DND-41 (cell line): ENCODE measurements around the gene XCL1.

Experiments
- ATAC-seq: fragments of 200-7000 bp; cut with Tn5 transposase; 3 replicates; pipeline ENCODE4 v1.9.1; 2021; ENCODE audit warnings: low read depth; ENCODE audit not compliant: insufficient read depth
- DNase-seq: peaks from one replicate; pipeline ENCODE4 v3.0.0-alpha.2; 2020
- H2AFZ ChIP-seq: 2 replicates; pipeline ENCODE4 v1.6.0; 2012; ENCODE audit warnings: low read depth, low read length
- H3K27ac ChIP-seq: 2 replicates; pipeline ENCODE4 v1.5.1; 2012; ENCODE audit warnings: low read length, inconsistent platforms
- H3K27me3 ChIP-seq: fragments of 200-600 bp; sonication (generic); 2 replicates; pipeline ENCODE4 v1.6.0; 2012; ENCODE audit warnings: low read length, mild to moderate bottlenecking, inconsistent platforms; ENCODE audit not compliant: insufficient read depth, poor library complexity
- H3K36me3 ChIP-seq: 2 replicates; pipeline ENCODE4 v1.5.1; 2012; ENCODE audit warnings: low read length, inconsistent platforms; ENCODE audit not compliant: insufficient read depth
- H3K4me1 ChIP-seq: 2 replicates; pipeline ENCODE4 v1.5.1; 2012; ENCODE audit warnings: mild to moderate bottlenecking, low read length; ENCODE audit not compliant: insufficient read depth
- H3K4me2 ChIP-seq: 2 replicates; pipeline ENCODE4 v1.6.0; 2012; ENCODE audit warnings: mild to moderate bottlenecking, moderate library complexity, low read length, inconsistent platforms; ENCODE audit not compliant: insufficient read depth
- H3K4me3 ChIP-seq, 2 experiments: fragments of 200-600 bp in 1 of 2; shearing (Covaris generic) in 1 of 2; 2 replicates each; pipeline ENCODE4 v1.5.1; 2012 to 2016; ENCODE audit warnings: inconsistent platforms in 2 of 2, low read length in 2 of 2, mild to moderate bottlenecking in 2 of 2, low read depth in 1 of 2, moderate library complexity in 1 of 2
- H3K79me2 ChIP-seq: 2 replicates; pipeline ENCODE4 v1.6.0; 2012; ENCODE audit warnings: low read length, inconsistent platforms; ENCODE audit not compliant: insufficient read depth
- H3K9ac ChIP-seq: 2 replicates; pipeline ENCODE4 v1.6.0; 2012; ENCODE audit warnings: low read depth, mild to moderate bottlenecking, inconsistent platforms, low read length, moderate library complexity
- H3K9me3 ChIP-seq: 2 replicates; pipeline ENCODE4 v1.5.1; 2012; ENCODE audit warnings: low read length, moderate library complexity, mild to moderate bottlenecking, inconsistent platforms; ENCODE audit not compliant: insufficient read depth, severe bottlenecking
- H4K20me1 ChIP-seq: 2 replicates; pipeline ENCODE4 v1.6.0; 2012; ENCODE audit warnings: low read length; ENCODE audit not compliant: insufficient read depth
- CTCF ChIP-seq: IDR thresholded peaks from 2 replicates; pipeline ENCODE4 v1.5.1; 2012; ENCODE audit warnings: borderline replicate concordance, low read length, moderate library complexity, mild to moderate bottlenecking; ENCODE audit not compliant: poor library complexity, severe bottlenecking; ENCODE audit errors: extremely low read depth
- EZH2 ChIP-seq: IDR thresholded peaks from 3 replicates; pipeline ENCODE4 v1.6.1; 2012; ENCODE audit warnings: borderline replicate concordance, low read depth, mild to moderate bottlenecking, moderate library complexity, low read length, inconsistent platforms; ENCODE audit not compliant: severe bottlenecking

Gene XCL1

GRCh38 chr1:168554603-168555483, 21.6 kb upstream of the XCL1 start:
- no peaks in the 10 kb centered on the region for H4K20me1 ChIP-seq
- H3K4me1 ChIP-seq, result 0 out of 2 replicates have a peak, but pooled peaks cover 2% of the 10 kb centered on the region
- no peaks in the 10 kb centered on the region for H3K27me3 ChIP-seq
- no peak overlapping the region for H3K27ac ChIP-seq
- no peak overlapping the region for H3K9ac ChIP-seq
- ATAC-seq, result no peak
- H3K79me2 ChIP-seq, result no peaks in the 10 kb centered on the region
- TF ChIP-seq CTCF (no peak), EZH2 (no peak)
- no peaks in the 10 kb centered on the region for H3K36me3 ChIP-seq
- 0 out of 2 replicates have a peak overlapping the region, but pooled peaks have one; percentile 21 for H2AFZ ChIP-seq
- no peak for DNase-seq
- H3K4me2 ChIP-seq, result no peak overlapping the region
- H3K9me3 ChIP-seq, result no peaks in the 10 kb centered on the region
- no peak overlapping the region for H3K4me3 ChIP-seq

GRCh38 chr1:168555508-168556046, 20.8 kb upstream of the XCL1 start:
- Histone ChIP-seq H3K36me3 (no peaks in the 10 kb centered on the region), H4K20me1 (no peaks in the 10 kb centered on the region), H3K4me2 (no peak overlapping the region), H3K9ac (no peak overlapping the region), H3K9me3 (no peaks in the 10 kb centered on the region), H3K4me3 (no peak overlapping the region), H3K27me3 (no peaks in the 10 kb centered on the region), H3K27ac (no peak overlapping the region), H3K4me1 (0 out of 2 replicates have a peak, but pooled peaks cover 2% of the 10 kb centered on the region), H2AFZ (0 out of 2 replicates have a peak overlapping the region, but pooled peaks have one; percentile 21), H3K79me2 (no peaks in the 10 kb centered on the region)
- TF ChIP-seq CTCF (no peak), EZH2 (no peak)
- ATAC-seq (no peak), DNase-seq (no peak)

- Histone ChIP-seq H3K4me3 (no peak overlapping the region), H3K27me3 (no peaks in the 10 kb centered on the region), H3K9me3 (no peaks in the 10 kb centered on the region), H3K4me1 (0 out of 2 replicates have a peak, but pooled peaks cover 2% of the 10 kb centered on the region), H3K36me3 (no peaks in the 10 kb centered on the region), H3K27ac (no peak overlapping the region), H4K20me1 (no peaks in the 10 kb centered on the region), H2AFZ (no peak overlapping the region), H3K79me2 (no peaks in the 10 kb centered on the region), H3K9ac (no peak overlapping the region), H3K4me2 (no peak overlapping the region)
- ATAC-seq (no peak), DNase-seq (no peak)
- TF ChIP-seq EZH2, result no peak
Observed at GRCh38 chr1:168556647-168557046, 19.8 kb upstream of the XCL1 start.

DNA sequence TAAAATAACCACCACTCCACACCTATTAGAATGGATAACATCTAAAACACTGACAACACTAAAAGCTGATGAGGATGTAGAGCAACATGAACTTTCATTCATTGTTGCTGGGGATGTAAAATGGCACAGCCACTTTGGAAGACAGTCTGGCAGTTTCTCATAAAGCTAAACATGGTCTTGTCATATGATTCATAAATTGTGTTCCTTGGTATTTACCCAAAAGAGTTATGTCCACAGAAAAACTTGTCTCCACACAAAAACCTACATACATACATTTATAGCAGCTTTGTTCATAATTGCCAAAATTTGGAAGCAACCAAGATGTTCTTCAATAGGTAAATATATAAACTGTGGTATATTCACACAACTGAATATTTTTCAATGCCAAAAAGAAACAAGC, 16.0 kb upstream of the XCL1 start:
- no peaks in the 10 kb centered on the region for H3K9me3 ChIP-seq
- H3K4me3 ChIP-seq, result no peak overlapping the region
- ATAC-seq (no peak), DNase-seq (no peak)
- no peaks in the 10 kb centered on the region for H4K20me1 ChIP-seq
- no peaks in the 10 kb centered on the region for H3K36me3 ChIP-seq
- H3K4me2 ChIP-seq, result no peak overlapping the region
- TF ChIP-seq CTCF (no peak), EZH2 (no peak)
- no peaks in the 10 kb centered on the region for H3K4me1 ChIP-seq
- no peak overlapping the region for H3K9ac ChIP-seq
- H2AFZ ChIP-seq, result no peak overlapping the region
- H3K27ac ChIP-seq, result no peak overlapping the region
- no peaks in the 10 kb centered on the region for H3K27me3 ChIP-seq
- H3K79me2 ChIP-seq, result no peaks in the 10 kb centered on the region
